Esophagus muscularis mucosa (tissue), 4 donors: ENCODE data around the gene ZC3H8.

Experiments used
- CTCF ChIP-seq, 3 experiments: fragments of 200-600 bp in 2 of 3; fragments of 450-650 bp in 1 of 3; sonication (generic) in 2 of 3; IDR thresholded peaks; one replicate each; pipeline ENCODE4 v1.5.1; 2017 to 2019; ENCODE audit warnings: antibody characterized with exemption in 3 of 3, mild to moderate bottlenecking in 2 of 3, moderate library complexity in 1 of 3
- EP300 ChIP-seq: sonication (generic); formaldehyde crosslinking; IDR thresholded peaks from one replicate; pipeline ENCODE4 v1.6.1; 2017; ENCODE audit warnings: antibody characterized with exemption
- POLR2A ChIP-seq: fragments of 450-650 bp; IDR thresholded peaks from one replicate; pipeline ENCODE4 v1.6.1; 2017; ENCODE audit warnings: antibody characterized with exemption, moderate library complexity, mild to moderate bottlenecking, low read depth
- POLR2AphosphoS5 ChIP-seq, 2 donors: sonication (generic); formaldehyde crosslinking; IDR thresholded peaks; one replicate each; pipeline ENCODE4 v1.6.1; 2017; ENCODE audit warnings: antibody characterized with exemption in 2 of 2

GRCh38 chr2:112163541-112163981, 91.3 kb downstream of the ZC3H8 start:
- TF ChIP-seq POLR2A (no peak), POLR2AphosphoS5 (IDR thresholded peaks at IDR 0.05) (no peak), CTCF (IDR thresholded peaks at IDR 0.05) (no peak), EP300 (no peak)
